HCT116 (cell line): ENCODE measurements around the gene KCNC1. TPM values are rescaled to one million over a fixed set of nuclear protein-coding genes. Genes with fewer than 3 reads are reported as not detected.

ENCODE experiments used
- ATAC-seq: fragments of 200-7000 bp; cut with Tn5 transposase; 2 replicates; pipeline ENCODE4 v1.9.1; 2020; ENCODE audit warnings: mild to moderate bottlenecking, moderate library complexity
- BruUV-seq: library from RNA; stranded (reverse); fragments of 400-500 nt; replicated peaks from 2 replicates; lab custom pipeline; 2021; lab: Mats Ljungman, UMichigan
- CTCF ChIA-PET: fragments of 300-600 bp; sonication (Branson Sonifier 250); formaldehyde crosslinking; loops from one replicate; lab custom pipeline; 2021; ENCODE audit warnings: antibody characterized with exemption; lab: Charles Lee
- POLR2A ChIA-PET: fragments of 300-600, 350-600 bp; sonication (Branson Sonifier 250); formaldehyde crosslinking; loops from one replicate; lab custom pipeline; 2021; ENCODE audit warnings: antibody characterized with exemption; lab: Charles Lee
- RAD21 ChIA-PET, 2 experiments: fragments of 300-600 bp; sonication (Branson Sonifier 250); formaldehyde crosslinking; loops; one replicate each; lab custom pipeline; 2023; ENCODE audit warnings: low total read pairs in 2 of 2; ENCODE audit not compliant: uncharacterized antibody in 2 of 2, unreplicated experiment in 2 of 2, low non-redundant PET in 1 of 2; lab: Charles Lee
- DNase-seq: peaks from one replicate; pipeline ENCODE4 v3.0.0-alpha.2; 2010; ENCODE audit warnings: low read depth, low spot score
- H2AFZ ChIP-seq: fragments of 200-600 bp; shearing (Covaris generic), sonication (generic); 2 replicates; pipeline ENCODE4 v1.6.1; 2017; ENCODE audit warnings: low read depth, mixed run types, mixed read lengths, antibody characterized with exemption, low read length; ENCODE audit not compliant: poor library complexity, severe bottlenecking
- H3K27ac ChIP-seq: 2 replicates; pipeline ENCODE4 v1.5.1; 2012; ENCODE audit warnings: low read depth, low read length
- H3K27me3 ChIP-seq: fragments of 200-600 bp; sonication (generic); 2 replicates; pipeline ENCODE4 v1.6.1; 2016; ENCODE audit warnings: mixed run types, low read length, mixed read lengths; ENCODE audit not compliant: insufficient read depth
- H3K36me3 ChIP-seq, 2 experiments: fragments of 200-500 bp in 1 of 2; fragments of 200-600 bp in 1 of 2; sonication (Bioruptor generic) in 1 of 2; sonication (generic) in 1 of 2; 2 replicates each; pipeline versions ENCODE4 v1.5.1 to v1.6.1; 2014 to 2016; ENCODE audit warnings: low read length in 2 of 2, inconsistent platforms in 1 of 2, mixed read lengths in 1 of 2, mixed run types in 1 of 2; ENCODE audit not compliant: insufficient read depth in 2 of 2, control insufficient read depth in 1 of 2
- H3K4me1 ChIP-seq, 2 experiments: fragments of 200-600 bp in 1 of 2; sonication (generic) in 1 of 2; 2 replicates each; pipeline versions ENCODE4 v1.5.1 to v1.6.1; 2012 to 2017; ENCODE audit warnings: low read length in 2 of 2, inconsistent platforms in 1 of 2, mild to moderate bottlenecking in 1 of 2, mixed read lengths in 1 of 2, mixed run types in 1 of 2, moderate library complexity in 1 of 2; ENCODE audit not compliant: insufficient read depth in 2 of 2, control insufficient read depth in 1 of 2
- H3K4me2 ChIP-seq: fragments of 200-600 bp; sonication (generic); 2 replicates; pipeline ENCODE4 v1.6.1; 2017; ENCODE audit warnings: mixed run types, low read length, mixed read lengths
- H3K4me3 ChIP-seq, 2 experiments: fragments of 200-600 bp in 1 of 2; sonication (generic) in 1 of 2; replicated peaks in 1 of 2; 2 replicates each; pipeline ENCODE4 v1.5.1; 2011 to 2016; ENCODE audit warnings: low read length in 2 of 2, control low read depth in 1 of 2, low read depth in 1 of 2, mild to moderate bottlenecking in 1 of 2, mixed read lengths in 1 of 2, mixed run types in 1 of 2
- H3K79me2 ChIP-seq: fragments of 200-600 bp; sonication (generic); 2 replicates; pipeline ENCODE4 v1.6.1; 2017; ENCODE audit warnings: mild to moderate bottlenecking, mixed run types, low read length, moderate library complexity, mixed read lengths; ENCODE audit not compliant: insufficient read depth
- H3K9ac ChIP-seq: fragments of 200-600 bp; sonication (generic); 2 replicates; pipeline ENCODE4 v1.6.1; 2016; ENCODE audit warnings: low read length, mixed read lengths
- H3K9me2 ChIP-seq: fragments of 200-600 bp; sonication (generic), shearing (Covaris generic); 2 replicates; pipeline ENCODE4 v1.6.1; 2017; ENCODE audit warnings: mixed run types, mild to moderate bottlenecking, moderate library complexity; ENCODE audit not compliant: insufficient read depth
- H3K9me3 ChIP-seq, 2 experiments: fragments of 200-500 bp in 1 of 2; fragments of 200-600 bp in 1 of 2; sonication (Bioruptor generic) in 1 of 2; sonication (generic) in 1 of 2; 2 replicates each; pipeline ENCODE4 v1.6.1; 2014 to 2017; ENCODE audit warnings: low read length in 2 of 2, mixed read lengths in 2 of 2, inconsistent platforms in 1 of 2, low read depth in 1 of 2, mild to moderate bottlenecking in 1 of 2, mixed run types in 1 of 2, moderate library complexity in 1 of 2; ENCODE audit not compliant: control insufficient read depth in 1 of 2, insufficient read depth in 1 of 2
- H4K20me1 ChIP-seq: fragments of 200-600 bp; sonication (generic), shearing (Covaris generic); 2 replicates; pipeline ENCODE4 v1.6.1; 2017; ENCODE audit warnings: mixed run types, mild to moderate bottlenecking, moderate library complexity; ENCODE audit not compliant: insufficient read depth
- CEBPB ChIP-seq: IDR thresholded peaks from 2 replicates; pipeline ENCODE4 v1.6.1; 2012; ENCODE audit warnings: low read depth
- EGR1 ChIP-seq: IDR thresholded peaks from 2 replicates; pipeline ENCODE4 v1.6.1; 2012; ENCODE audit warnings: low read depth
- ELF1 ChIP-seq: IDR thresholded peaks from 2 replicates; pipeline ENCODE4 v1.6.1; 2012; ENCODE audit warnings: low read depth, borderline replicate concordance
- EZH2 ChIP-seq: fragments of 200-600 bp; sonication (generic); IDR thresholded peaks from 2 replicates; pipeline ENCODE4 v1.6.1; 2017; ENCODE audit warnings: antibody characterized with exemption, mixed run types
- FOSL1 ChIP-seq: IDR thresholded peaks from 2 replicates; pipeline ENCODE4 v1.6.1; 2012; ENCODE audit warnings: low read depth
- JUND ChIP-seq: IDR thresholded peaks from 2 replicates; pipeline ENCODE4 v1.6.1; 2012
- POLR2A ChIP-seq: IDR thresholded peaks from 2 replicates; pipeline ENCODE4 v1.7.0; 2011; ENCODE audit warnings: borderline replicate concordance; ENCODE audit not compliant: insufficient read depth, insufficient read length; ENCODE audit errors: extremely low read depth
- RAD21 ChIP-seq: IDR thresholded peaks from 2 replicates; pipeline ENCODE4 v1.6.1; 2012; ENCODE audit warnings: low read depth, mild to moderate bottlenecking
- SRF ChIP-seq: IDR thresholded peaks from 2 replicates; pipeline ENCODE4 v1.6.1; 2012; ENCODE audit warnings: low read depth
- TCF7L2 ChIP-seq: IDR thresholded peaks from 2 replicates; pipeline ENCODE4 v1.7.0; 2011; ENCODE audit warnings: borderline replicate concordance, inconsistent platforms; ENCODE audit not compliant: insufficient read depth, insufficient read length; ENCODE audit errors: extremely low read depth
- YY1 ChIP-seq: IDR thresholded peaks from 2 replicates; pipeline ENCODE4 v1.6.1; 2011; ENCODE audit warnings: low read length, low read depth, moderate library complexity, mild to moderate bottlenecking; ENCODE audit not compliant: insufficient replicate concordance; ENCODE audit errors: extremely low read depth
- ZNF274 ChIP-seq: fragments of 200-500 bp; sonication (Bioruptor generic); IDR thresholded peaks from 2 replicates; pipeline ENCODE4 v1.6.1; 2014; ENCODE audit warnings: mild to moderate bottlenecking, low read depth, low read length, inconsistent platforms
- intact Hi-C: fragments of 100-400 bp; cut with micrococcal nuclease; formaldehyde crosslinking; loops from 2 replicates; pipeline ENCODE4 v1.10.0; 2022
- total RNA-seq: library from RNA; stranded (reverse); gene quantifications from one replicate; pipeline ENCODE4 v1.2.1, GENCODE V29; 2021; ENCODE audit not compliant: unreplicated experiment
- TF ChIP-seq, protein P1 (sequence below): IDR thresholded peaks from 2 replicates; pipeline ENCODE4 v1.6.1; 2011; ENCODE audit warnings: mild to moderate bottlenecking, low read length, moderate library complexity; ENCODE audit not compliant: insufficient replicate concordance; ENCODE audit errors: extremely low read depth

Gene KCNC1
- total RNA-seq, 1 experiment from 2014 or later, result 0.12 TPM

DNA sequence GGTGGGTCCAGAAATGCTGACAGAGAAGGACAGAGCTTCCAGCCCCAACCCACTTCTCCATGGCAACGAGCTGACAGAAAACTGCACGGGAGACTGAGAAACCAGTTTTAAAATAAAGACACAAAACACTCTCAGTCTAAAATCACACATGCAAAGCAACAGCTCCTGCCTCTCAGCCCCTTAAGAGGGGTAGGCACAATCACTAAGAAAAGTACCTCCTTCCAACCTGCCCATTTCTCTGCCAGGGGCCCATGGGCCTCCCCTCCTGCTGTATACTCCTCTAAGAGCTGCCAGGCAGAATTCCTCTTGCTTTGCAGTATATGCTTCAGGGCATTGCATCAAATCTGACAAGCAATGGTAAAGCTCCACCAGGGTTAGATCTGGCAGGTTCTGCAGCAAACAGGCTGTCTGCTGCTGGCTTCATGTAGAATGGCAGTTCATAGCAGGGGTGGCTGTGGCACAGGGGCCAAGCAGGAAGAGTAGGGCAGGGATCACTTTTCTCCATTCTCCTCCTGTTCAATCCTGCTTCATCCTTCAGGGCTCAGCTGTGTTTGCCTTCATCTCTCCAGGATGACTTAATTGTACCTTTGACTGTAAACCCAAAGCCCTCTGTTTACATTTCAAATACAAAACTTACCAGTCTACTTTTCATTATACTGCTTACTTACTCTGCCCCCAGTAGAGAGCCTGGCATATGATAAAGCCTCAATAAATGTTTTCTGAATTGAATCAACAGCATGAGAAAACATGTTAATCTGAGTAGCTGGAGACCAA lies 77.7 kb downstream of the KCNC1 start:
- ChIA-PET CTCF (no interaction called here), RAD21 (no interaction called here), POLR2A (no interaction called here)
- no peak overlapping the region for H3K9ac ChIP-seq
- H3K79me2 ChIP-seq, result no peaks in the 10 kb centered on the region
- no peaks in the 10 kb centered on the region for H4K20me1 ChIP-seq
- no peaks in the 10 kb centered on the region for H3K9me3 ChIP-seq
- ATAC-seq (no peak), DNase-seq (no peak)
- H3K4me2 ChIP-seq, result no peak overlapping the region
- H3K27me3 ChIP-seq, result no peaks in the 10 kb centered on the region
- no peak overlapping the region for H2AFZ ChIP-seq
- H3K4me3 ChIP-seq, result no peak overlapping the region
- intact Hi-C loops, result no loop called here
- H3K36me3 ChIP-seq, result no peaks in the 10 kb centered on the region
- BruUV-seq, result no TSS peak
- H3K27ac ChIP-seq, result no peak overlapping the region
- no peaks in the 10 kb centered on the region for H3K9me2 ChIP-seq
- no peak for TF ChIP-seq POLR2A
- peaks cover 0 to 10% of the 10 kb centered on the region in 2 experiments; a peak in 1 of 4 replicates for H3K4me1 ChIP-seq

- Histone ChIP-seq H3K27me3 (no peaks in the 10 kb centered on the region), H3K4me3 (no peak overlapping the region), H2AFZ (no peak overlapping the region), H3K9ac (no peak overlapping the region), H3K4me1 (peaks cover 0 to 10% of the 10 kb centered on the region in 2 experiments; a peak in 1 of 4 replicates), H3K79me2 (no peaks in the 10 kb centered on the region), H3K27ac (no peak overlapping the region), H3K9me3 (no peaks in the 10 kb centered on the region), H4K20me1 (no peaks in the 10 kb centered on the region), H3K9me2 (no peaks in the 10 kb centered on the region), H3K36me3 (no peaks in the 10 kb centered on the region), H3K4me2 (no peak overlapping the region)
- no peak for ATAC-seq
- no peak for TF ChIP-seq SRF
- TF ChIP-seq TCF7L2, result no peak
- TF ChIP-seq YY1, result no peak
- no peak for TF ChIP-seq ELF1
- no peak for TF ChIP-seq CEBPB
- TF ChIP-seq POLR2A, result no peak
- TF ChIP-seq EZH2, result no peak
- TF ChIP-seq EGR1, result no peak
- no peak for TF ChIP-seq ZNF274
- TF ChIP-seq JUND, result no peak
- TF ChIP-seq RAD21, result no peak
- TF ChIP-seq FOSL1, result no peak
- TF ChIP-seq, protein P1, sequence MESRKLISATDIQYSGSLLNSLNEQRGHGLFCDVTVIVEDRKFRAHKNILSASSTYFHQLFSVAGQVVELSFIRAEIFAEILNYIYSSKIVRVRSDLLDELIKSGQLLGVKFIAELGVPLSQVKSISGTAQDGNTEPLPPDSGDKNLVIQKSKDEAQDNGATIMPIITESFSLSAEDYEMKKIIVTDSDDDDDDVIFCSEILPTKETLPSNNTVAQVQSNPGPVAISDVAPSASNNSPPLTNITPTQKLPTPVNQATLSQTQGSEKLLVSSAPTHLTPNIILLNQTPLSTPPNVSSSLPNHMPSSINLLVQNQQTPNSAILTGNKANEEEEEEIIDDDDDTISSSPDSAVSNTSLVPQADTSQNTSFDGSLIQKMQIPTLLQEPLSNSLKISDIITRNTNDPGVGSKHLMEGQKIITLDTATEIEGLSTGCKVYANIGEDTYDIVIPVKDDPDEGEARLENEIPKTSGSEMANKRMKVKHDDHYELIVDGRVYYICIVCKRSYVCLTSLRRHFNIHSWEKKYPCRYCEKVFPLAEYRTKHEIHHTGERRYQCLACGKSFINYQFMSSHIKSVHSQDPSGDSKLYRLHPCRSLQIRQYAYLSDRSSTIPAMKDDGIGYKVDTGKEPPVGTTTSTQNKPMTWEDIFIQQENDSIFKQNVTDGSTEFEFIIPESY, result no peak
- ChIA-PET POLR2A (no interaction called here), RAD21 (no interaction called here), CTCF (no interaction called here)
- BruUV-seq, result no TSS peak
- no peak for DNase-seq
- intact Hi-C loops, result no loop called here
Measured at GRCh38 chr11:17812865-17813187, 78.2 kb downstream of the KCNC1 start.
